Hematopoietic multipotent progenitor cell treated with erythropoietin and hydrocortisone succinate and interleukin-3 and kit ligand, for 6 days (in vitro differentiated cells): ENCODE results near the gene NANS.
"Not testable (repeated sequence)": the region's sequence is repeated elsewhere in the genome, so short reads cannot be mapped to it uniquely, and the experiment has no call there.

Experiments
- DNase-seq: peaks from one replicate; pipeline ENCODE4 v3.0.0-alpha.2; 2015

Gene NANS

DNA sequence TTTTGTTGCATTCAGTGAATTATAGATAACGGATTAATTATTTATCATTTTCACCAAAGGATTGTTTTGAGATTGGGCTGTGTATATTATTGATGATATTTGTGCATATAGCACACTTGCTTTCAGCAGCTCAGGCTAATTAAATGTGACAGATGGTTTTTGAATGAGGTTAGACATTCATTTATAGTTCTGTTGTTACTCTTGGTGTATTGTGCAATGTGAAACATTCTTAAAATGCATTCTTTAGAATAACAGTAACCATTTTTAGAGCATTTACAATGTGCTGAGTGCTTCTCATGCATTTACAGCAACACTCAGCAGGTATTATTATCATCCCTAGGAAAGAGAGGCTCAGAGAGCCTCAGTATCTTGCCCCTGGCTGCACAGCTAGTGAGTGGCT, 23.8 kb downstream of the NANS start:
- DNase-seq: no peak

DNA sequence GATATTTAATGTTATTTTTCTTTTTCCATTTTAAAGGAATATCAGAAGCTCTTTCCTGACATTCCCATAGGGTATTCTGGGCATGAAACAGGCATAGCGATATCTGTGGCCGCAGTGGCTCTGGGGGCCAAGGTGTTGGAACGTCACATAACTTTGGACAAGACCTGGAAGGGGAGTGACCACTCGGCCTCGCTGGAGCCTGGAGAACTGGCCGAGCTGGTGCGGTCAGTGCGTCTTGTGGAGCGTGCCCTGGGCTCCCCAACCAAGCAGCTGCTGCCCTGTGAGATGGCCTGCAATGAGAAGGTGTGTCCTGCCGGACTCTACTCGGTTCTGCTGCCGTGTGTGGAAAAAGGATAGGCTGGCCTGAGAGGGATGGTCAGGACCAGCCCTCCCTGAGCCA, 24.2 kb downstream of the NANS start:
- DNase-seq: no peak

DNA sequence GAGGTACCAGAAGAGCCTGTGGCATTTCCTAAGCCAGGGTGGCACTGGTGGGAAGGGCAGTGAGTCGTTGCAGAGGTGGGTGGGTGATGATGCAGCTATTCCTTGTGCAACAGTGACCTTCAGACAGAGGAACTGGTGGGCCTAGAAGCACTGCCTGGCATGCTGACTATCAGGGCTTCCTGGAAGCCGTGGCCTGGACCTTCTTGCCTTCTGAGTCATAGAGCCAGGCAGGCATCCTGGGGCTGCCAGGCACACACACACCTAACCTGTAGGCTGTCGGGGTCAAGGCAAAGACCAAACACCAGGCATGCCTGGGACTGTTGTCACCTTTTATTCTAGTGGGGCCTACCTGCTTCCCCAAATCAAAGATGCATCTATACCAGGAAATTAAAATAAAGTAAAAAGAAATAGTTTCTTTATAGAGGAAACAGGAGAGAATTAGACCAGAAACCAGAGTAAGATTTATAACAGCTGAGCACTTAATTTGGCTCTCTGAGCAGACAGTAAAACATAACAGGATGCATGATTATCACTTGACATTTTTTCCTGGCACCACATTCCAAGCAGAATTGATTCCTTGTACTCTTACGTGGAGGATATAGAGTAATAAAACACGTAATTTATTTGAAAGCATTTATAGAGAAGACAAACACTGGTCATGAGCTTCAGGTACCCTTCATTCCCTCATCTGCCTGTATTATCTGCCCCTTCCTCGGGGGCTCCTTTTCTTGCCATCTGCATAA, 25.1 kb downstream of the NANS start:
- DNase-seq: no peak

DNA sequence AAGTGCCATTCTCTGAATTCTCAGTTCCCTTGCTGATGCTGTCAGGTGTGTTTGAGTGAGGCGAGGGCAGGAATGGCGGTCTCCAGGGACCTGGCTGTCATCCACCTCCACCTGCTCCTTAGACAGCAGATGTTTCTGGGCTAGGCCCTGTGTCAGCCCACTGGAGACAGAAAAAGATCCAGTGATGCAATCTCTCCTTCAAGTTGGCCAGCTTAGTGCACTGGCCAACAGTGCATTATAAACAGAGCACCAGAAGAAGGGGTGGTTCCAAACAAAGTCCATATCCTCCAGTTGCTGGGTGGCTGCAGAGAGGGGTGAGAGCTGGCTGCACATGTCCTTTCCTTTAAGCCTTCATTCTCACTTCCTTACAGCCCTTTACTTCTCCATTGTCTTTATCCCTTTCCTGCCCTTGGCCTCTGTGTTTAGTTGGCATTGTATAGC, 26.5 kb downstream of the NANS start:
- no peak for DNase-seq

DNA sequence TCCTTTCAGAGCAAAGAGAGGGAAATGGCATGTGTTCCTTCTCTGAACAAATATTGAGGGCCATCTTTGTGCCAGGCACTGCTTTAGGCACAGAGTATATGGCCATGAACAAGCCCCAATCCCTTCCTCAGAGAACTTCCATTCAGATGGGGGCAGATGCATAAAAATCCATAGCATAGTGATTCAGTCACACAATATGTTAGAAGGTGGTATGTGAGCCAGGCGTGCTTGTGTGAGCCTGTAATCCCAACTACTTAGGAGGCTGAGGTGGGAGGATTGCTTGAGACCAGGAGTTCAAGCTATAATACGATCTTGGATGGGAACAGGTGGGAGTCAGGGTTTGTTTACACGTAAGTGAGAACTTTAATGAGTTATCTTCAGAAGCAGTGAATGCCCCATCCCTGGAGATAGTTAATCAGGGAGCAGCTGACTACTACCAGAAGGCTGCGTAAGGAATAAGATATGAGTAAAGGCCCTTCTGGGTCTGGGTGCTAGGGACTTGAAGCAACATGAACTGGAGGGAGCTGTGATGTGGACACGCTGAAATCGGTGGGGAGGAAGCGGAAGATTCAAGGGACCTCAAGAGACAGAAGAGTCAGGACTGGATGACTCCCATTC, 27.1 kb downstream of the NANS start:
- no peak for DNase-seq

DNA sequence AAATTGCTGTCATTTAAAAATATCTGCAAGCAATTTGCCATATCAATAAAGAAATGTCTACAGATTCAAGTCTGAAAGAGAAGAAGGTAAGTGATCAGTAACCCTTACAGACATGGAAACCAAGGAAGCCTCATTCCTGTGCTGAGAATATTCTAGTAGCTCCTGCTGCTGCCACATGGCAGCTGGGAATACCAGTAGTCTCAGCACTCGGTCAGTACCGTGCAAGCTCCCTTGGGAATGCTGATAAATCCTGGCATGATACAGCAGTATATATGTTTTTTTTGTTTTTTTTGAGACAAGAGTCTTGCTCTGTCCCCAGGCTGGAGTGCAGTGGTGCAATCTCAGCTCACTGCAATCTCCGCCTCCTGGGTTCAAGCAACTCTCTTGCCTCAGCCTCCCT, 27.9 kb downstream of the NANS start:
- no peak for DNase-seq

DNA sequence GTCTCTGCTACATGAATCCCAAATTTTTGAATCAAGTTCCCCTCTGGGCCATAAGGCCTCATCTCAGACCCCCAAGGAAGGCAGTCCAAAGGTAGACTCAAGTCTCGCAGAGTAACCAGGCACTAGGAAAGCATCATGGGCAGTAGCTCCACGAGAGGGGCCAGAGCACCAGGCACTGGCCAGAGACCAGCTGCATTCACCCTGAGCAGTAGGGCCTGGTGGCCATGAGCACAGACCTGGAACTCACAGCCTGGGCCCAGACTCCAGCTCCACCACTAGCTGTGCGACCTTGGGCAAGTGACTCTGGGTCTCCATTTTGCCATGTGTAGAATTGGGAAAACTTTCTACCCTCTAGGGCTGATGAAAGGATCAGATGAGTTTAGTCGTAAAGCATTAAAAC, 28.5 kb downstream of the NANS start:
- no peak for DNase-seq

DNA sequence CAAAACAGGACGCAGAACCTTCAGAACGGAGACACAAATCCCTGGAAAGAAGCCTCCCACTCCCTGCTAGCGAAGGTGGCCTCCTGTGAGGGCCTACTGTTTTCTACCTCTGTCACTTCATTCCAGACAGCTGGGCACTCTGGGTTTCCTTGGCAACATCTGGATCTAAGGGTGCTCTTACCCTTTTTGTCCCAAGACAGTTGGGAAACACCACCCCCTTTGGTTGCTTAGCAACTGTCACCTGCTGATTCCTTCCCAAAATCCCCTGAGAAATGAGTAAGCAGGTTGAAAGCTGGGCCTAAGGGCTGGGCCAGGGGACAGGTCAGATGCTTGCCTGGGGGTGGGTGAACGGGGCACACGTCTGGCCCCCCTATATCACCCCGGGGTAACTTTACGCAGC, 29.4 kb downstream of the NANS start:
- DNase-seq: no peak

DNA sequence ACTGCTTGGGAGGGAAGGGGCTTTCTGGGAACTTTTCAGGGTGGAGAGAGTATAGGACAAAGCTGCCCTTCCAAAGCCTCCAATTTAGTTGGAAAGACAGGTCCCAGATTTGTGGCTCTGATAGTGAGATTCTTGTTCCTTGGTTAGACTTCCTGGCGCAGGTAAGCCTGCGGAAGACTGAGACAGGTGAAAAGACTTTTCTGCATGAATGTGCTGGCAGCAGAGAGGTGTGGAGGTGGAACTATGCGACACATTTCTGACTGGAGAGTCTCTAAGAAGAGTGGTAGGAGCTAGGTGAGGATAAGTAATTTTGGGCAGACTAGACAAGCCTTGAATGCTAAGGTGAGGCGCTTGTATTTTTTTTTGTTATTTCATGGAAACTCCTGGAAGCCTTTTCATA, 29.9 kb downstream of the NANS start:
- no peak for DNase-seq

DNA sequence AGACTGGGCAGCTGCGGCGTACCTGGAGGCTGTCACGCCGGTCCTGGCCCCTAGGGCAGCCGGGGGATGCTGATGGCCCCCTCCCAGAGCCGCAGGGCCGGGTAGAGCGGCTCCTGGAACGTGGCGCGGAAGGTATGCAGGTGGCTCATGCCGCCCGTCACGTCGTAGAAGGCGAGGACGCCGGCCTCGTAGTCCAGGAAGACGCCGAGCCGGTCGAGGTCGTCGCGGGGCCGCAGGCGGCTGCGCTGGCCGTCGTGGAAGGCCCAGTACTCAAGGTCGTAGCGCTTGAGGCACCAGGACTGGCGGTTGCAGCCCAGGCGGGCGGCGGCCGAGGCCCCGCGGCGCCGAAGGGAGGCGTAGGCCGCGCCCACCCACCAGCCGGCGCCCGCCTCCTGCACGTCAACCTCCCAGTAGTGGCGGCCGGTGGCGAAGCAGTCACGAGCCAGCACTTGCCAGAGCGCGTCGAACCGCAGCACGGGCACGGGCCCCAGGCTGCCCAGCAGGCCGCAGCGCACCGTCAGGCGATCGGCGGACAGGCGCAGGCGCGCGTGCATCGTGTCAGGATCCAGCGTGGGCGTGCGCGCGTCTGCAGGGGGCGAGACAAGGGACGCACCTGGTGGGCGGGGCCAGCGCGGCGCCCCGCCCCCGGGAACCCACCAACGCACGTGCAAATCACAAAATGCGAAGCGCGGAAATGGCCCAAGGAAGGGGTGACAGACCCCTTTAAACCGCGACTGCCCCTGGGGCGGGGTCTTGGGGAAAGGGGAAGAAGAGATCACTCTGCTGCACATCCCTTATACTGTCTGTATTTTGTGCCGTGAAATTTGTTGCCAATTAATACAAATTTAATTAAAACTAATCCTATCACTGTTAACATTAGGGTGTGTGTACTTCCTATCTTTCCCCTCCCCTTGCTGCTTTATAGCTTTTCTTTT, 31.2 kb downstream of the NANS start:
- DNase-seq: peak; percentile 68

DNA sequence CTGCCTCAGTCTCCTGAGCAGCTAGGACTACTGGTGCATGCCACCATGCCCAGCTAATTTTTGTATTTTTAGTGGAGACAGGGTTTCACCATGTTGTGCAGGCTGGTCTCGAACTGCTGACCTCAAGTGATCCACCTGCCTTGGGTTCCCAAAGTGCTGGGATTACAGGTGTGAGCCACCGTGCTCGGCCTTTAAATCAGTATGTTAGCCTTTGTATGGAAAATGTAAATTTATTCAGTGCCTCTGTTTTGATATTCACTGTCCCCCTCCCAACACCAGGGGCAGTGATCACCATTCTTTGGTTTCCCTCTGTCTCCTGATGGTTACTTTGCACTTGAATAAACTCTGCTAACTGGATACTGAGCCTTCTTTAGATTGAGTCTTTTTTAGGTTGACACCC, 34.1 kb downstream of the NANS start:
- not testable (repeated sequence) for DNase-seq

DNA sequence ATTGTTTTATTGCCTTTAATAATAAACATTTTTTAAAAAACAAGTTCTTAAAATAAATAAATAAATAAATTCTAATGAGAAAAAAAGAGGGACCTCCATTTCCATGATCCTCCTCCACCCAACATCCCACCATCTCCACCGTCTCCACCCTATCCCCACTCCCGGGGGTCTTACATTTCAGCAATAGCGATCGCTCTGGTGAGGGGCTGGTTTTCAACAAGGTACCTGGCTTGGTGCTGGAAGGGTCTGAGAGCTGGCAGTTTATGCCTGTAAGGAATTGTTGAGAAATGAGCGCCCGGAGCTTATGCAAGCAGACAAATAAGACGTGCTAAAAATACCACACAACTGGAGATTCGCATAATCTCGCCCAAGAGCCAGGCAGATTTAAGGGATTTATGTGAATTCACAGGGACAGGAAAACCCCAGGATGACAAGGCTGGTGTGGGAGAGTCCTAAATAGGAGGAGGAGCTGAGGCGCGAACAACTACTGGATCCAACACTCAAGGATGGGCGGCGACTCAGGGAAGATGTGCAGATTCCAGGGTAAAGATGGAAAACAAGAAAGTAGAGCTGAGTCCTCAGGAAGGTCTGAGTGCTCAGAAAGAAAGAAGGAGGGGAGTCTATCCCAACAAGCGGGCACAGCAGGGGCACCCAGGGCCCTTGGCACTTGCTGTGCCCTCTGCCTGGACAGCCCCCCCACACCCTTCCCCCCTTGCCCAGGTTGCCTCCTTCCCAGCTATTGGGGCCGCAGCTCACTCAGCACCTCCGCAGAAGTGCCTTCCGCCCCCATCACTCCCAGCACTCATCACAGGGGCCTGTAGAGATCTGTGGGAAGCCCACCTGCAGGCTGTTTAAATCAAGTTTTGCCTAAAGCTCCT, 35.4 kb downstream of the NANS start:
- DNase-seq: no peak

DNA sequence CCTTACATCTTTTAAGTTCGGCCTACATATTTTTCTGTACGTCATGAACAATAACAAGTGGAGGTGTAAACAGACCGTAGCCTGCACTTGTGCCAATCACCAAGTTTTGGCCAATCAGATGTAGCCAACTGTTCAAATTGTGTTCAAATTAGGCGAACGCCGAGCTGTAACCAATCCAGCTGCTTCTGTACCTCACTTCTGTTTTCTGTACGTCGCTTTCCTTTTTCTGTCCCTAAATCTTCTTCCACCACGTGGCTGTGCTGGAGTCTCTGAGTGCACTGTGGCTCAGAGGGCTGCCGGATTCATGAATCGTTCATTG, 36.0 kb downstream of the NANS start:
- DNase-seq: no peak

DNA sequence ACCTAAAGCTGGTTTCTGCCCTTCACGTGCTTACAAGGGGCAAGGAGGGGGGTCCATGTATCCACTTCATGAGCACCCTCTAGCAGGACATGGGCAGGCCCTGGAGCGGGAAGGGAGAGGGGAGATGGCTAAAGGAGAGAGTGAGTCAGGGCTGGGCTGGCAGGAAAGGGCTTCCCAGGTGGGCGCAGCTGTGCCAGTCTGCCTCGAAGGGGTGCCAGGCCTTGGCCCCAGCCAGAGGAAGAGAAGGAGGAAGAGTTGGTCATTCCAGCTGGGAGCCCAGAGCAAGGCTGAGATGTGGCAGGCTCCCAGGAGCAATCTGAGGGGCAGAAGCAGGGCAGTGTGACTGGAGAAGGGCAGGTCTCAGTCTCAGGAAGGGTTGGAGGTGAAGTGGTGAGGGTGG, 37.8 kb downstream of the NANS start:
- DNase-seq: no peak

DNA sequence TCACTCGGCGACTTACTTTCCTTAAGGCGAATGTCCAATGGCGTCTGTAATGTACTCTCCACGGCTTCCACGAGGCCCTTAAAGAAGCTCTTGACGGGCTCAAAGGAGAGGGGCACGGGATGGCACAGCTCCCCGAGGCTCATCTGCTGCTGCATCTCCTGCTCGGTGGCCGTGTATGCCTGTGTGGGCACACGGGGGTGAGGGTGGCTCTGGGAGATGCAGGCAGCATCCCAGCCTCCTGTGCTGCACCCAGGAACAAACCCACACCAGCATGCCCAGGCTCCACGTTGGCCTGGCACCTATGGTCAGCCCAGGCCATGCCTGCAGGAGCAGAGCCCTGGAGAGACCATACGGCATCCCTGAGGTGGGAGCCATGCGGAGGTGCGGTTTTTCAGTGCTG, 38.3 kb downstream of the NANS start:
- DNase-seq: no peak

DNA sequence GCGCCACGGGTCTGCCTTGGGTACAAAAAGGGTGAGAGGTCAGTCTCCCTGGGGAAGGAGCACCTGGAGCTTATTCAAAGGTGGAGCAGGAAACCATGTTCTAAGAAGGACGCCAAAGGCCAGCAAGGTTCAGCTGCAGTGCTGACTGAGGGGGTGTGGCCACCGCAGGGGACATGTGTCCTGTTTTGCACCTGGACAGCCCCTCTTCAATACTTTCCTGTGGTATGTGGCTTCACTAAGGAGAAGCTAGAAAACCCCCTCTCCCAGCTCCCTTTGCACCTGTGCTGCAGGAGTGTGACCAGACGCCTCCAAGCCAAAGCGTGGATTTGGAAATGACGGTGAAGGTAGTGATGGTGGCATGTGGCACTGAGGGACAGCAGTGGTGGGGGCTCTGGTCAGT, 38.9 kb downstream of the NANS start:
- DNase-seq: no peak

DNA sequence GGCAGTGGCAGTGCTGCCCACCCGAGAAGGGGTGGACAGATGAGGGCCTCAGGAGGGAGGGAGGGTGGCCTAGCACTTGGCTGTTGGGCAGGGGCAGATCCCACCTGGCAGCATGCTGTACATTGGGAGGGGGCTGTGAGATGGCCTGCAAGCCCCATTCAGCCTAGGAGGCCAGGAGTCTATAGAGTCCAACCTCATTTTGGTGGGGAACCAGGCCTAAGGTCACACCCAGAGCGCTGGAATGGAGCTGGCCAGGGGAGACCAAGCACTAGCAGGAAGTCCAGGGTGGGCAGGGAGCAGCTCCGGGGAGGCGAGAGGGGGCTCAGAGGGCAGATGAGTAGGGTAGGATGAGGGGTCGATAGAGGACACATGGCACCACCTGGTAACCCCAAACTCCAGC, 39.6 kb downstream of the NANS start:
- no peak for DNase-seq

DNA sequence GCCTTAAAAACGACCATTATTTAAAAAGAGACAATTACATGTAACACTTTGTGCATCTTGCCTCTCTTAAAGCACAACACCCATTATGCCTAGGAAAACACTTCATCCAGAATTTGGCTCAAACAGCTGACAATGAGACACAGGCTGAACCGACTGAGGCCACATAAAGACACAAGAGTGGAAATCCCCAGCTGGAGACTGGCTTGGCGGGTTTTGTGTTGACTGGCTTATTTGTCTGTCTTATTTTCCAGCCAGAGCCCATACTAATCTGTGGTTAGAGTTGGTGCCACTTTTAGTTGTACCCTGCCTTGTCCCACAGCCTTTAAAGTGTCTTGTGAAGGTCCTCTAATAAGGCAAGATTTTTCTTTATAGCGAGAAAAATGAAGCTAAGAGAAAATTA, 41.3 kb downstream of the NANS start:
- DNase-seq: no peak

DNA sequence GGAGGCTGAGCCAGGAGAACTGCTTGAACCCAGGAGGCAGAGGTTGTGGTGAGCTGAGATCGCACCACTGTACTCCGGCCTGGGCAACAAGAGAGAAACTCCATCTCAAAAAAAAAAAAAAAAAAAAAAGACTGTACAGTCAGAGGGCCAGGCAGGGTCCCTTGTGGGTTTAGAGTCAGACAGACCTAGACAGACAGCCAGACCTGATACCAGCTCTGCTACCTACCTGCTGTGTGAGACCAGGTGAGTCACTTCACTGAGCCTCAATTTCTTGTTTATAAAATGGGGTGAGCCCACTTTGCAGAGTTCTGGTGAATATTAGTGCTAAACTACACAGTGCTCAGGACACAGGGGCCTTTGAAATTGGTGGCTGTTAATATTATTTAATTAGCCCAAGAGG, 42.8 kb downstream of the NANS start:
- DNase-seq: no peak

DNA sequence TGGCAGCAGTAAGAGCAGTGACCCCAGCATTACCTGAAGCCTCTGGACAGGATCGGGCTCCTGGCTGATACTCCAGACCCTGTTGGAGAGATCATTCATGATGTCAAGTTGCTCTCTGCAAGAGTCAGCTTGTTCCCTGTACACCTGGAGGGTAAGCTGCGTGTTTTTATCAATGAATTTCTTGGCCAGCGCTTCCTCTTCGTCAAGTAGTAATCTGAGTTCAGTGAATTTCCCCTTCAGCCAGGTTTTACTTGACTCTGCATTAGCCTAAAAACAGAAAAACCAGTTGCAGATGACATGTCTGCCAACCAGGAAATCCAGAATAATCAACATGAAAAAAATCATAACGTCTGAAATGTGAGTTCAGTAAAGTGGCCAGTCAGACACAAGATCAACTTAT, 43.4 kb downstream of the NANS start:
- DNase-seq: no peak

DNA sequence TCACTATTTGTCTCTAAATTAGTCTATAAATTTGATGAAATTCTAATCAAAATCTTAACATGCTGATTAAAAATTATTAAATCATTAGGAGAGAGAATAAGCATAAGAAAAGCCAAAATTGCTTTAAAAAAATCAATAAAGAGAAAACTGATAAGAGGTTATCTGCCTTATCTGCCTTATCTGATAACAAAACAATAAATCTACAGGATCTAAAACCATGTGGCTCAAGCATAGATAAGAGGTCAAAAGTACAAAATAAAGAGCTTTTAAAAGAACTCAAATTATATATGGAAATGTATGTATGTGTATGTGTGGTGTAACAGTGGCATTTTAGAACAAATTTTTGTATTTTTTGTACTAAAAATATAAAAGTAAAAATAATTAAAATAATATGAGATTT, 43.9 kb downstream of the NANS start:
- no peak for DNase-seq

DNA sequence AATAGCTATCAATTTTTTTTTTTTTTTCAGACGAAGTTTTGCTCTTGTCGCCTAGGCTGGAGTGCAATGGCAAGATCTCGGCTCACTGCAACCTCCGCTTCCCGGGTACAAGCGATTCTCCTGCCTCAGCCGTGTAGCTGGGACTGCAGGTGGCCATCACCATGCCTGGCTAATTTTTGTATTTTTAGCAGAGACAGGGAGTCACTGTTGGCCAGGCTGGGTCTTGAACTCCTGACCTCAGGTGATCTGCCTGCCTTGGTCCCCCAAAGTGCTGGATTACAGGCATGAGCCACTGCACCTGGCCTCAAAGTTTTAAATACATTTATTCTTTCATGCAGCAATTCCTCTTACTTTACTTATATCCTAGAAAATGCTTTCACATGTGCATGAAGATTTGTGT, 44.9 kb downstream of the NANS start:
- DNase-seq: no peak

DNA sequence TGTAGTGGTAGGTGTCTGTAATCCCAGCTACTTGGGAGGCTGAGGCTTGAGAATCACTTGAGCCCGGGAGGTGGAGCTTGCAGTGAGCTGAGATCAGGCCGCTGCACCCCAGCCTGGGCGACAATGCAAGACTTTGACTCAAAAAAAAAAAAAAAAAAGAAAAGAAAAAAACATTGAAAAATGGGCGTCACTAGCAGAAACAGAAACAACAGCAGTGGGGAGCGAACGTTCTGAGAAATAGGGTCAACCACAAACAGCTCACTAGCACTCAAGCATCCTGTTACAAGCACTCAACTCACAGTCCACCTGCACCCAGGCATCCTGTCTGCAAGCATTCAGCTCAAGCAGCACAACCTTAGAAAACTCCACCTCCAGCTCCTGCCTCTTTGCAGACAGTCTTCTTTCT, 45.3 kb downstream of the NANS start:
- DNase-seq: peak; percentile 77
